Measurements from ENCODE around the gene TMEM119.
"Not testable (repeated sequence)": the region's sequence is repeated elsewhere in the genome, so short reads cannot be mapped to it uniquely, and the experiment has no call there.

TMEM119 gene

GRCh38 chr12:108619369-108620160, 21.7 kb upstream of the TMEM119 start:
- no peak for TF ChIP-seq CTCF (IDR thresholded peaks at IDR 0.05)
- Histone ChIP-seq H3K4me3 (no peak overlapping the region), H3K27ac (no peak overlapping the region)
- DNase-seq (ENCODE audit: low spot score), result no peak

GRCh38 chr12:108618953-108619274, 21.0 kb upstream of the TMEM119 start:
- not testable (repeated sequence) for DNase-seq (ENCODE audit: low spot score); H3K4me3 ChIP-seq; H3K27ac ChIP-seq

- no peak for DNase-seq (ENCODE audit: low spot score)
- Histone ChIP-seq H3K4me3 (no peak overlapping the region), H3K27ac (no peak overlapping the region)
- TF ChIP-seq CTCF (IDR thresholded peaks at IDR 0.05), result peak; percentile 94
Observed at GRCh38 chr12:108618079-108618952, 20.4 kb upstream of the TMEM119 start.

- no peak for DNase-seq (ENCODE audit: low spot score)
- H3K27ac ChIP-seq, result peak overlapping the region in 1 of 2 donors; percentile 42
- no peak overlapping the region for H3K4me3 ChIP-seq
- no peak for TF ChIP-seq CTCF (IDR thresholded peaks at IDR 0.05)
Observed at GRCh38 chr12:108616941-108617858, 19.3 kb upstream of the TMEM119 start.

- H3K27ac ChIP-seq, result peak overlapping the region in 1 of 2 donors; percentile 42
- TF ChIP-seq CTCF (IDR thresholded peaks at IDR 0.05), result no peak
- DNase-seq (ENCODE audit: low spot score), result no peak
- no peak overlapping the region for H3K4me3 ChIP-seq
Observed at GRCh38 chr12:108616359-108616758, 18.5 kb upstream of the TMEM119 start.

GRCh38 chr12:108615918-108616317, 18.0 kb upstream of the TMEM119 start:
- DNase-seq (ENCODE audit: low spot score), result no peak
- no peak overlapping the region for H3K27ac ChIP-seq
- no peak overlapping the region for H3K4me3 ChIP-seq
- no peak for TF ChIP-seq CTCF (IDR thresholded peaks at IDR 0.05)

GRCh38 chr12:108614639-108615038, 16.8 kb upstream of the TMEM119 start:
- H3K27ac ChIP-seq, result no peak overlapping the region
- no peak for TF ChIP-seq CTCF (IDR thresholded peaks at IDR 0.05)
- no peak for DNase-seq (ENCODE audit: low spot score)
- H3K4me3 ChIP-seq, result no peak overlapping the region

Measured in coronary artery (tissue), 2 donors.